GM23248 (cell line): ENCODE results near the gene UPK1A.

Experiments used
- EZH2 ChIP-seq: fragments of 200-600 bp; sonication (generic); IDR thresholded peaks from 2 replicates; pipeline ENCODE4 v1.6.1; 2018; ENCODE audit warnings: antibody characterized with exemption, mild to moderate bottlenecking; ENCODE audit not compliant: insufficient read depth, poor library complexity, severe bottlenecking
- EZH2phosphoT487 ChIP-seq: fragments of 200-600 bp; sonication (generic); IDR thresholded peaks from 2 replicates; pipeline ENCODE4 v1.6.1; 2018; ENCODE audit warnings: antibody characterized with exemption, moderate library complexity, mild to moderate bottlenecking, low read depth; ENCODE audit not compliant: insufficient read depth

DNA sequence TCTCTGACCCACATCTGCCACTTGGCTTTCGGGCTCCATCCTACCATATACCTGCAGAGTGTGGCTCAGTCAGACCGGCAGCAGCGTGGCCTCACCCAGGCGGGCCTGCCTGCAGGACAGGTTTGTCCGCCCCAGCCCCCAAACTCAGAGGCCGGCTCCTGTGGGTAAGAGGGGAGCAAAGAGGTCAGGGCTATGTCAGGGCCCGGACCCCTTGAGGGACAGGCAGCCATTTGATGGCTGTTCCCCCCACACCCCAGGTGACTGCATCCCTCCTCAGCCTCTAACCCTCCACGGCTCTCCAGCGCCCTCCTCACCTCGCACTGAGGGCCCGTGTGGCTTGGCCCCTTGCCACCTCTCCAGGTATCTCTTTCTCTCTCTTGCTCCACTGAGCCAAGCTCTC, 25.7 kb downstream of the UPK1A start:
- TF ChIP-seq EZH2phosphoT487 (no peak), EZH2 (no peak)
